ENCODE results near the gene AREL1.

DNA sequence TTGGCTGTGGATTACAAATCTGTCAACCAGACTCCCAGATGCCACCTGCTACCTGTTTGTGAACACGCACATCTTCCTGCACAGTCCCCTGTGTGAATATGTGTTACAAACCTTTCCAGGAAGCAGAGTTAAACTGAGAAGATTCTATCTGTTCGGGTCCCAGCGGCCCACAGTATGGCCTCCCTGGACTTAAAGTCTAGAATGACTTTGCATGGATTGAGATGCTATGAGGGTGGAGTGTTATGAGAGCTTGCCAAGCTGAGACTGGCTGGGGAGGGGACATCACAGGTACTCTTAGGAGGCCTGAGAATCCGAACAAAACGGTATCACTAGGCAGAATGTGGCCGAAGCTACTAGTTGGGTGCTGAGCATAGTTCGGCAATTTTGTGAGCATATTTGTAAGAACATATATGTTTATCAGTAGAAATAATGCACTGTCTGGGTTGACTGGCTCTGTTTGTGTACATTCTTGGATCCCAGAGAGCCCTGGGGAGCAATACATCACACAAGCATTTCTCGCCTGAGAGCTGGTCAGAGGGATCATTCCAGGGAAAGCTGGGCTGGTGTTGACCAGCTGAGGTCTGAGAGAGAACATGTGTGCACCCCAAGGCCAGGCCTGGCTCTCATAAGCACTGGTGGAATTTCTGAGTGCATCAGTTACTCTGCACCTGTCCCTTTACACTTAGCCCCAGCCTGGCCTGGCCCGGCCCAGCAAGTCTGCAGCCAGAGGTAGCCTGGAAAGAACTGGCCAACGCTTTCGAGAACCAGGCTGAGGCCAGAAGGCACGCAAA lies 71.1 kb downstream of the AREL1 start:
- TF ChIP-seq EGR1 (IDR thresholded peaks at IDR 0.05; ENCODE audit: borderline replicate concordance, low read depth, low read length) (no peak), SRF (IDR thresholded peaks at IDR 0.05; ENCODE audit: low read depth, low read length) (no peak), YY1 (IDR thresholded peaks at IDR 0.05; ENCODE audit: low read depth, low read length) (no peak), GTF2F1 (IDR thresholded peaks at IDR 0.05; ENCODE audit: borderline replicate concordance, low read depth, low read length) (no peak)
- TF ChIP-seq, protein P1, sequence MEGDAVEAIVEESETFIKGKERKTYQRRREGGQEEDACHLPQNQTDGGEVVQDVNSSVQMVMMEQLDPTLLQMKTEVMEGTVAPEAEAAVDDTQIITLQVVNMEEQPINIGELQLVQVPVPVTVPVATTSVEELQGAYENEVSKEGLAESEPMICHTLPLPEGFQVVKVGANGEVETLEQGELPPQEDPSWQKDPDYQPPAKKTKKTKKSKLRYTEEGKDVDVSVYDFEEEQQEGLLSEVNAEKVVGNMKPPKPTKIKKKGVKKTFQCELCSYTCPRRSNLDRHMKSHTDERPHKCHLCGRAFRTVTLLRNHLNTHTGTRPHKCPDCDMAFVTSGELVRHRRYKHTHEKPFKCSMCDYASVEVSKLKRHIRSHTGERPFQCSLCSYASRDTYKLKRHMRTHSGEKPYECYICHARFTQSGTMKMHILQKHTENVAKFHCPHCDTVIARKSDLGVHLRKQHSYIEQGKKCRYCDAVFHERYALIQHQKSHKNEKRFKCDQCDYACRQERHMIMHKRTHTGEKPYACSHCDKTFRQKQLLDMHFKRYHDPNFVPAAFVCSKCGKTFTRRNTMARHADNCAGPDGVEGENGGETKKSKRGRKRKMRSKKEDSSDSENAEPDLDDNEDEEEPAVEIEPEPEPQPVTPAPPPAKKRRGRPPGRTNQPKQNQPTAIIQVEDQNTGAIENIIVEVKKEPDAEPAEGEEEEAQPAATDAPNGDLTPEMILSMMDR (IDR thresholded peaks at IDR 0.05; ENCODE audit: control extremely low read depth in 1 of 3, insufficient read depth in 1 of 3, low read depth in 1 of 3, low read length in 3 of 3), result no peak
